ENCODE measurements around the gene GRID1.

GRID1 gene

GRCh38 chr10:86225103-86225782 is 141.4 kb downstream of the GRID1 start:
- DNase-seq, result peak; percentile 66

- DNase-seq, result peak; percentile 27
Measured at GRCh38 chr10:86224354-86225102, 142.1 kb downstream of the GRID1 start.

DNA sequence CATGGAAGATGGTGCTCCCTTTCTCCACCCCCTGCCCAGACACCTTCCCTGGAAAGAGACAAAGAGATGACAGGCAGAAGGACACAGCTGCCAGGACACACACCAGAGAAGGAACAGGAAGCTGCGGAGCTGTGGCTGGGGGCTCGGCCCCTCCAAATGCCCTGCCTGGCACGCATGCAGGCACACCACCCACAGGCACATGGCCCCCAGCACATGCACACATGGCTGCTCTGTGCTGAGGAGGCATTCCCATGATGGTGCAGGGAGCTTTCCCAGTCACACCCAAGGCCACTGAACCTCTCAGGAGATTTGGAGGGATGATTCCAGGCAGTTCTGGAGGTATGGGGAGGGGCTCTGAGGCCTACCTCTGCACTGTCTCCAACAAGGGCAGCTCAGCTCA is 143.3 kb downstream of the GRID1 start:
- no peak for DNase-seq

DNA sequence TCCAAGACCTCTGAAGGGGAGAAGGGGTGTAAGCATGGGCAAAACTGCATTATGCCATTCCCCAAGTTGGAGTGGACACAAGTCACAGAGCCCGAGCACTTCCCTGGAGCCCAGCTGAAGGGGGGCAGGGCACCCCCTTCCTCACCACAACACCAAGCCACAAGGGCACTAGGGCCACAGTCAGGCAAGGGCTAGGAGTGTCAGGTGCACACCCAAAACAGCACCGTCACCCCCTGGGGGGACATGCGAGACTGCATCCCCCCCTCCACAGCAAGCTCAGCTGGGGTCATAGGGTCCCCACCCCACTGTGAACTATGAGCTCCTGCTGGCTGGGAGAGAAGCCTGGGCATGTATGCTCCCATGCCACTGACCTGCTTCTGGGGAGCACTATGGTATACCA is 143.9 kb downstream of the GRID1 start:
- DNase-seq, result no peak

DNA sequence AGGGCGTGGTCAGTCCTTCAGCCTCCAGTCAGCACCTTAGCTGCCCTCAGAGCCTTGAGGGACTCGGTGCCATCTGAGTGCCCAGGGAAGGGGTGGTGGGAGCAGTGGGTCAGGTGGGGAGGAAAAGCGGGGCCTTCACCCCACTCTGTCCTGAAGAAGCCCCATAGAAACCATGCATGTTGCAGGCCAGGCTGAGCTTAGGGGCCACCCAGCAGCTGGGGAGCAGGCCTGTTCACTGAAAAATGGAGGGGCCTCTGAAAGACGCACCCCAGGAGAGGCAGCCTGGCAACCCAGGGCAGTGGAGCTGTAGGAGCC is 144.3 kb downstream of the GRID1 start:
- DNase-seq, result no peak

DNA sequence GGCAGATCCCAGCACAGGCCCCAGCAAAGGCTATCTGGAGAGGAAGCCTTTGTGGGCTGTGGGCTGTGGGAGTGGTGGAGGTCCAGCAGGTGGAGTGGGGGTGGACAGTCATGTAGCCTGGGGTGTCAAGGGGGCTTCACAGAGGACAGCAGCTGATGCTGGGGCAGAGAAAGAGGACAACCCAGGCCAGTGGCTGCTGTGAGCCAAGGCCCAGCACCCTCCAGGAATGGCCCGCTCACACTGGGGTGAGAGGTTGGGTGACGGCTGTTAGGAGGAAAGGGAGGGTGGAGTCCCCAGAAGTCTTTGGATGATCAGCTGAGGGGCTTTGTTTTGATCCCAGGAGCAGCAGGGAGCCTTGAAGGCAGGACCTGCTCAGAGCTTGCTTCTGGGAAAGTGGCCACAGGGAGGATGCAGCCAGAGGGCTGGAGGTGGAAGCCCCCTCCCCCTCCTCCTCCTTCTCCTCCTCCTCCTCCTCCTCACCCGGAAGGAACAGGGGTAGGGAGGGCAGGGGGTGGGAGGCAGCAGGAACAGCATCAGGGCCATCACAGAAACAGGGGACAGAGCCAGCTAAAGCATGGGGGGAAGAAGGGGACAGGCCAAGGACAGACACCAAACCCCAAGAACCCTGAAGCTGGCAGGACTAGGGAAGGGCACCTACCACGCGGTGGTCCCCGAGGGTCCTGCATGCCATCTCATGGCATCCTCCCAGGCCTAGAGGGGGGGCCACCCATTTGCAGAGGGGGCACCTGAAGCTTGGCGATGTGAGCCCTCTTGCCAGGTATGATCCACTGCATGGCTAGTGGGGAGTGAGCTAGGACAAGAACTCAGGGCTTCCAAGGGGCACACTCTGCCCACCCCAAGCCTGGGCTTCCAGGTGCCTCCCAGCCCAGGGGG is 144.9 kb downstream of the GRID1 start:
- no peak for DNase-seq

- no peak for DNase-seq
Measured at GRCh38 chr10:86220626-86221025, 146.0 kb downstream of the GRID1 start.

DNA sequence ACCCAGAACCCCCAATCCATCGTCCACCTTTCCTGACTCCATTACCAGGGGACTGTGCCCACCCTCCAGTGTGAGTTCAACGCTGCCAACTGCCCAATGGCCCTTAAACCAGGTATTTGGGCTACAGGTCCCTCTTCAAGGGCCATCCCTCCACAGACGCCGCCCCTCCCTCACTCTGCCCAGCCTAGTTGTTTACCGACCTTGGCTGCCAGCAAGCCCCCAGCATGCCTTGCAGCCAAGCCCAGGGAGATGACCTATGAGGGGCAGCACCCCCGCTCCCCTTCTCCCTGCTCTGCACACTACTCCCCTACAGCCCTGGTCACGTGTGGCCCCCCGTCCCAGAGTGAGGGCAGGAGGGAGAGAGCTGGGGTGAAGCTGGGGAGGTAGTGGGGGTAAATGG is 147.3 kb downstream of the GRID1 start:
- DNase-seq, result no peak

- DNase-seq, result no peak
Measured at GRCh38 chr10:86218842-86219241, 147.8 kb downstream of the GRID1 start.

DNA sequence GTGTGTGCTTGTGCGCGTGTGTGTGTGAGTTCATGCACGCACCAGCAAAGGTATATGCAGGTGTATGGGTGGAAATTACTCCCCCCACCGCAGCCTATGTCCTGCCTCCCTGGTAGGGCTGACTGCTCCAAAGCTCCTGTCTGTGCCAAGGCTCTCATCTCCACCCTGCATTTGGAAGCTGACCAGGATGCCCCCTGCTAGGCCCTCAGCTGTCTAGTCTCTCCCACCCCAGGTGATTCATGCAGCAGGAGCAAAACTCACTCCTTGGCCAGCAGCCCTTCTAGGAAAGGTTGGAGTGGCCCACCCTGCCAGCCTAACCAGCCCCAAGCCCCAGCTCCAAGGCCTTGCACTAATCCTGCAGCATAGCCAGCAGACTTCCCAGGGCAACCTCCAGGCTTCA is 148.4 kb downstream of the GRID1 start:
- no peak for DNase-seq

- DNase-seq, result no peak
Measured at GRCh38 chr10:86217371-86218080, 149.1 kb downstream of the GRID1 start.

DNA sequence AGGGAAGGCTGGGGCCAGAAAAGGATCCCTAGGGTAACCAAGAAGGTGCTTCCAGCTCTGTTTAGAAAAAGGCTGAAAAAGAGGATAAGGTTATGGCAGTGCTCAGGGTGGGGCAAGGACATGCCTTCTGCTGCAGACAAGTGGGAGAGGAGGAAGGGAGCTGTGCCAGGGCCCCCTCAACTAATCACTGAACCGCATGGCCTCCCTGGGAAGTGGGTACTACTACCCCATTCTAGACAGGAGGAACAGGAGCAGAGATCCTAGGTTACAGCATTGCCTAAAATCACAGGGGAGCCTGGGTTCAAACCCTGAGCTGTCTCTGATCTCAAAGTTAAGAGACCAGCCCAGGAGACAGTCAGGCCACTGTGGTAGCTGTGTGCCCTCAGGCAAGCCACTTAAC is 149.7 kb downstream of the GRID1 start:
- no peak for DNase-seq

- DNase-seq, result no peak
Measured at GRCh38 chr10:86215712-86216111, 150.9 kb downstream of the GRID1 start.

GRCh38 chr10:86215046-86215445 is 151.5 kb downstream of the GRID1 start:
- no peak for DNase-seq

DNA sequence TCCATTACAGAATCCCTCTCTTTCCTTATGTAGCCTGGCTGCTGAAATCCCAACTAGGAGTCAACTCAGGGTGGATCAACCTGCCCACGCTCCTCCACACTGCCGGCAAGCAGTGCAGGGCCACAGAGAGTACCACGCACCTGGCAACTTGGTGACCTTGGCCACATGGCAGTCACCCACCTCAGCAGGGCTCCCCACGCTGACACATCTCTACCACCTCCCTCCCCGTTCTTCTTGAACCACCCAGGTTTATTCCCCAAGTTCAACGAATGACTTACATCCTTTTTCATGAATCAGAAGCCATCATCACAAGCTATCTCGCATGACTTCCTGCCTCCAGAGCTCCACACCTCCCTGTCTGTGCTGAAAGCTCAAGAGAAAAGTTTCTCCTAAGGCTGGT is 153.4 kb downstream of the GRID1 start:
- no peak for DNase-seq

DNA sequence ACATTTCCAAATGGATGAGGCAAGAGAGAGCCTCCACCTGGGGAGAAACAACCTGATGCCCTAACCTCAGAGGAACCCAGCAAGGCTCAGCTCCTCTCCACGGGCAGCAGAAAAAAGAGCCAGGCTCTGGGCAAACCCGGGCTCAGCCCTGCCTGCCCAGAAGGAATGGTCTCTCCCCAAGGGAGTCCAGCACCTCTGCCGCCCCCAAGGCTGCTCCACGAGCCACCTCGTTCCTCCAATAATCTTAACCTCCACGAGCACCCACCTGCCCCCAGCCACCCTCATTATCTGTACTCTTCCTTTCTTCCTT is 154.2 kb downstream of the GRID1 start:
- no peak for DNase-seq

- no peak for DNase-seq
Measured at GRCh38 chr10:86211691-86212390, 154.8 kb downstream of the GRID1 start.

DNA sequence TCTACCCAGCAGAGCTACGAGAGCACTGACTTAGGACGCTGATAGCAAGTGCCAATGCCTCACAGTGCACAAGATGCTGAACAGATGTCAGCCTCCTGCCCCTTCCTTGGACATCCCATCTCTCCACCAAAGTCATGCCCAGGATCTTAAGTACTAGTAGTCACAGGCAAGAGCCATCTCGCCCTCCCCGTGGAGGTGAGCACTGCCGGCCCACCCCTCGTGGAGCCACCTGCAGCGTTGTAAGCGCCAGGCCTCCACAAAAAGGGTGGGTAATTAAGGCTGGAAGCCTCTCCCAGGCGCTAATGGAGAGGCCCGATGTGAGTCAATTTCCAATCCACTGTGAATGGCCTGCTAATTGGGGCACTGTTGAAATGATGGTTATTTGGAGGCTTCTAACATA is 156.2 kb downstream of the GRID1 start:
- no peak for DNase-seq

DNA sequence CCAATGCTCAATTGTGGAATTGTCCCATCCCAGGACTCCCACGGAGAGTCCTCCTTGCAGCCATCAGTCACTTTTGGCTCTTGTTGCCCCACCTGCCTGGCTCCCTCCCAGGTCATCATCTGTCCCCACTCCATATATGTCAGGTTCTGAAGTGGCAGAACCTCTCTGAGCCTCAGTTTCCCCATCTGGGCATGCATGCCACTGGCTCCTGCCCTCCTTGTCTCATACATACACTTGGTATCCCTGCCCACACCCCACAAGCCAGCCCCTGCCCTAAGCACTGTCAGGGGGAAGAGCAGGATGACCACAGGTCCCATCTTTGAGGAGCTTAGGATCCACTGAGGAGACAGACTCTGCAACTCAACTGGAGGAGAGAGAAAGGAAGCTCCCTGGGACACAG is 156.9 kb downstream of the GRID1 start:
- DNase-seq, result no peak

DNA sequence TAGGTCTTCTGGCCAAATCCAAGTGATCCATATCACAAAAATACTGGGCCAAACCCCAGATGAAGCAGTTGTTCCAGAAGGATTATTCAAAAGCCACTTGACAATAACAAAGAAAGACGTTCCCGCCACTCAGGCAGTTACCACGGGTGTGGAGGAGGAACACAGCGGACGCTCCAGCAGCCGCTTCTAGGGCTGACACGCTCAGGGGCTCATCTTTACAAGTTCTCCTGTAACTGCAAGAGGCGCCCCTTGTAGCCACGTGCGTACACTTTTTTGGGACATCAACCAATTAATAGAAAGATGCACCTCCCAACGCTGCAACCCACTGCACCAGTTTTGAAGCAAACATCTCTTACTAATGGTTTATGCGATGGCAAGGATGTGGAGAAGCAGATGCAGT is 159.4 kb downstream of the GRID1 start:
- no peak for DNase-seq

DNA sequence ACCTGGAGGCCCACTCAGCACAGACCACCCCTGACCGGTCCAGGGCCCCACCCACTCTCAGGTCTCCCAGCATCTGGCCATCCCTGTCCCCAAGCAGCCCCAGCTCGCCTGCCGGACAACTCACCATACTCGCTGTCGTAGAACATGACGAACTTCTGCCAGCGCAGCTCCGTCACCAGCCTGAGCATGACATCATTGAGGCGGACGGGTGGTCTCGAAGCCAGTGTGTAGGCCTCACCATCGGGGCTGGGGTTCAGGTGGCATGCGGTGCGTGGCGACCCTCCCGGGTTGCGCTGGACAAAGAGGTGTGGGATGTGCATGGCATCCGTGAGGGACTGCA is 160.4 kb downstream of the GRID1 start:
- DNase-seq, result no peak

GRCh38 chr10:86205306-86206239 is 161.0 kb downstream of the GRID1 start:
- no peak for DNase-seq
